WTC11 (cell line): Measurements from ENCODE around the gene HYOU1. TPM values are rescaled to one million over a fixed set of nuclear protein-coding genes. Genes with fewer than 3 reads are reported as not detected.

Source experiments
- ATAC-seq: fragments of 200-7000 bp; cut with Tn5 transposase; 2 replicates; pipeline ENCODE4 v1.10.0; 2021; ENCODE audit warnings: mild to moderate bottlenecking, moderate library complexity
- CTCF ChIA-PET: fragments of 300-600 bp; sonication (Branson Sonifier 250); formaldehyde crosslinking; loops from one replicate; lab custom pipeline; 2021; ENCODE audit warnings: antibody characterized with exemption; lab: Charles Lee
- POLR2A ChIA-PET: fragments of 350-600 bp; sonication (Branson Sonifier 250); formaldehyde crosslinking; loops from one replicate; lab custom pipeline; 2021; ENCODE audit warnings: antibody characterized with exemption; lab: Charles Lee
- DNase-seq: peaks from one replicate; pipeline ENCODE4 v3.0.0; 2021; ENCODE audit warnings: low spot score
- H3K27ac Mint-ChIP-seq: 2 replicates; pipeline ENCODE4 v1.8.0; 2021; ENCODE audit warnings: mixed read lengths
- H3K27me3 Mint-ChIP-seq: 2 replicates; pipeline ENCODE4 v1.8.0; 2021; ENCODE audit warnings: low read depth, mild to moderate bottlenecking, moderate library complexity, mixed read lengths
- H3K36me3 Mint-ChIP-seq: 2 replicates; pipeline ENCODE4 v1.8.0; 2021; ENCODE audit warnings: mixed read lengths
- H3K4me1 Mint-ChIP-seq: 2 replicates; pipeline ENCODE4 v1.8.0; 2022; ENCODE audit warnings: mixed read lengths
- H3K4me3 Mint-ChIP-seq: 2 replicates; pipeline ENCODE4 v1.8.0; 2021; ENCODE audit warnings: mild to moderate bottlenecking, moderate library complexity, mixed read lengths
- H3K9me3 Mint-ChIP-seq: 2 replicates; pipeline ENCODE4 v1.8.0; 2021; ENCODE audit warnings: mixed read lengths
- ATF1 ChIP-seq: sonication (generic); formaldehyde crosslinking; IDR thresholded peaks from 2 replicates; pipeline ENCODE4 v1.8.1; 2023; ENCODE audit warnings: mild to moderate bottlenecking, moderate library complexity, missing genetic modification reagents
- ATF6 ChIP-seq: sonication (generic); formaldehyde crosslinking; IDR thresholded peaks from 2 replicates; pipeline ENCODE4 v1.8.1; 2023; ENCODE audit warnings: mild to moderate bottlenecking, missing genetic modification reagents
- CBFB ChIP-seq: sonication (generic); formaldehyde crosslinking; IDR thresholded peaks from 2 replicates; pipeline ENCODE4 v1.8.1; 2022; ENCODE audit warnings: mild to moderate bottlenecking, low read depth, missing genetic modification reagents
- ESRRA ChIP-seq: sonication (generic); formaldehyde crosslinking; IDR thresholded peaks from 2 replicates; pipeline ENCODE4 v1.8.1; 2022; ENCODE audit warnings: mild to moderate bottlenecking, missing genetic modification reagents, borderline replicate concordance
- FOXJ3 ChIP-seq: sonication (generic); formaldehyde crosslinking; IDR thresholded peaks from 2 replicates; pipeline ENCODE4 v1.9.0; 2021; ENCODE audit warnings: missing genetic modification reagents, mild to moderate bottlenecking, borderline replicate concordance
- FOXP1 ChIP-seq: sonication (generic); formaldehyde crosslinking; IDR thresholded peaks from 2 replicates; pipeline ENCODE4 v1.8.0; 2022; ENCODE audit warnings: missing genetic modification reagents, mild to moderate bottlenecking, moderate library complexity, borderline replicate concordance
- HMGA2 ChIP-seq: fragments of 250-450 bp; sonication (Bioruptor Pico); IDR thresholded peaks from 2 replicates; pipeline ENCODE4 v1.4.0; 2021; ENCODE audit warnings: mild to moderate bottlenecking, moderate library complexity
- HMGXB4 ChIP-seq: sonication (generic); formaldehyde crosslinking; IDR thresholded peaks from 2 replicates; pipeline ENCODE4 v1.8.1; 2023; ENCODE audit warnings: mild to moderate bottlenecking, moderate library complexity, missing genetic modification reagents
- JUN ChIP-seq: sonication (generic); formaldehyde crosslinking; IDR thresholded peaks from 2 replicates; pipeline ENCODE4 v1.8.0; 2023; ENCODE audit warnings: mild to moderate bottlenecking, missing genetic modification reagents
- KAT7 ChIP-seq: sonication (generic); formaldehyde crosslinking; IDR thresholded peaks from 2 replicates; pipeline ENCODE4 v1.8.1; 2023; ENCODE audit warnings: missing genetic modification reagents, mild to moderate bottlenecking, borderline replicate concordance
- NR3C1 ChIP-seq: sonication (generic); formaldehyde crosslinking; conservative IDR thresholded peaks from 2 replicates; pipeline ENCODE4 v1.8.1; 2023; ENCODE audit warnings: low read depth, mild to moderate bottlenecking, missing genetic modification reagents
- PRRX2 ChIP-seq: fragments of 250-450 bp; sonication (Bioruptor Pico); IDR thresholded peaks from 2 replicates; pipeline ENCODE4 v1.8.0; 2021; ENCODE audit warnings: mild to moderate bottlenecking
- RORB ChIP-seq: fragments of 250-450 bp; sonication (Bioruptor Pico); IDR thresholded peaks from 2 replicates; pipeline ENCODE4 v1.9.0; 2021; ENCODE audit warnings: mild to moderate bottlenecking
- TEAD1 ChIP-seq: sonication (generic); formaldehyde crosslinking; IDR thresholded peaks from 2 replicates; pipeline ENCODE4 v1.8.0; 2022; ENCODE audit warnings: mild to moderate bottlenecking, missing genetic modification reagents
- ZMAT4 ChIP-seq: fragments of 250-450 bp; sonication (Bioruptor Pico); IDR thresholded peaks from 2 replicates; pipeline ENCODE4 v1.9.0; 2021; ENCODE audit warnings: mild to moderate bottlenecking
- ZNF121 ChIP-seq: sonication (generic); formaldehyde crosslinking; IDR thresholded peaks from 2 replicates; pipeline ENCODE4 v1.8.0; 2023; ENCODE audit warnings: missing genetic modification reagents
- total RNA-seq: library from RNA; stranded (reverse); gene quantifications from 3 replicates; pipeline ENCODE4 v1.2.3, GENCODE V29; 2021
- TF ChIP-seq, protein P1 (sequence below): fragments of 250-450 bp; sonication (Bioruptor Pico); IDR thresholded peaks from 2 replicates; pipeline ENCODE4 v1.9.0; 2021; ENCODE audit warnings: moderate library complexity, mild to moderate bottlenecking, inconsistent platforms, borderline replicate concordance
- TF ChIP-seq, protein P2 (sequence below): sonication (generic); formaldehyde crosslinking; IDR thresholded peaks from 2 replicates; pipeline ENCODE4 v1.8.1; 2023; ENCODE audit warnings: mild to moderate bottlenecking, missing genetic modification reagents, moderate library complexity
- TF ChIP-seq, protein P3 (sequence below): sonication (generic); formaldehyde crosslinking; IDR thresholded peaks from 2 replicates; pipeline ENCODE4 v1.8.1; 2022; ENCODE audit warnings: missing genetic modification reagents, borderline replicate concordance
- TF ChIP-seq, protein P4 (sequence below): sonication (generic); formaldehyde crosslinking; IDR thresholded peaks from 2 replicates; pipeline ENCODE4 v1.8.1; 2023; ENCODE audit warnings: mild to moderate bottlenecking, missing genetic modification reagents, moderate library complexity
- TF ChIP-seq, protein P5 (sequence below): fragments of 200-600 bp; IDR thresholded peaks from 2 replicates; pipeline ENCODE4 v1.8.0; 2022; ENCODE audit warnings: antibody characterized with exemption
- TF ChIP-seq, protein P6 (sequence below): sonication (generic); formaldehyde crosslinking; conservative IDR thresholded peaks from 2 replicates; pipeline ENCODE4 v1.8.1; 2022; ENCODE audit warnings: mild to moderate bottlenecking, missing genetic modification reagents

Gene HYOU1
- total RNA-seq, 1 experiment from 2014 or later = 276 TPM

- peak overlapping the region; percentile 19; the same call in 1 of the 2 replicates for H3K27ac Mint-ChIP-seq
- TF ChIP-seq KAT7 (CRISPR knock-in tag) = no peak
- no peak for TF ChIP-seq JUN (CRISPR knock-in tag)
- TF ChIP-seq TEAD1 = no peak
- no peak for TF ChIP-seq RORB
- no peak for TF ChIP-seq NR3C1 (CRISPR knock-in tag)
- no peak for TF ChIP-seq CBFB
- no peak for TF ChIP-seq HMGXB4 (CRISPR knock-in tag)
- TF ChIP-seq, protein P1, sequence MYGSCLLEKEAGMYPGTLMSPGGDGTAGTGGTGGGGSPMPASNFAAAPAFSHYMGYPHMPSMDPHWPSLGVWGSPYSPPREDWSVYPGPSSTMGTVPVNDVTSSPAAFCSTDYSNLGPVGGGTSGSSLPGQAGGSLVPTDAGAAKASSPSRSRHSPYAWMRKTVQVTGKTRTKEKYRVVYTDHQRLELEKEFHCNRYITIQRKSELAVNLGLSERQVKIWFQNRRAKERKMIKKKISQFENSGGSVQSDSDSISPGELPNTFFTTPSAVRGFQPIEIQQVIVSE = no peak
- no peak for TF ChIP-seq PRRX2
- TF ChIP-seq, protein P2, sequence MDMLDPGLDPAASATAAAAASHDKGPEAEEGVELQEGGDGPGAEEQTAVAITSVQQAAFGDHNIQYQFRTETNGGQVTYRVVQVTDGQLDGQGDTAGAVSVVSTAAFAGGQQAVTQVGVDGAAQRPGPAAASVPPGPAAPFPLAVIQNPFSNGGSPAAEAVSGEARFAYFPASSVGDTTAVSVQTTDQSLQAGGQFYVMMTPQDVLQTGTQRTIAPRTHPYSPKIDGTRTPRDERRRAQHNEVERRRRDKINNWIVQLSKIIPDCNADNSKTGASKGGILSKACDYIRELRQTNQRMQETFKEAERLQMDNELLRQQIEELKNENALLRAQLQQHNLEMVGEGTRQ (CRISPR knock-in tag) = no peak
- TF ChIP-seq FOXJ3 (CRISPR knock-in tag) = no peak
- TF ChIP-seq, protein P3, sequence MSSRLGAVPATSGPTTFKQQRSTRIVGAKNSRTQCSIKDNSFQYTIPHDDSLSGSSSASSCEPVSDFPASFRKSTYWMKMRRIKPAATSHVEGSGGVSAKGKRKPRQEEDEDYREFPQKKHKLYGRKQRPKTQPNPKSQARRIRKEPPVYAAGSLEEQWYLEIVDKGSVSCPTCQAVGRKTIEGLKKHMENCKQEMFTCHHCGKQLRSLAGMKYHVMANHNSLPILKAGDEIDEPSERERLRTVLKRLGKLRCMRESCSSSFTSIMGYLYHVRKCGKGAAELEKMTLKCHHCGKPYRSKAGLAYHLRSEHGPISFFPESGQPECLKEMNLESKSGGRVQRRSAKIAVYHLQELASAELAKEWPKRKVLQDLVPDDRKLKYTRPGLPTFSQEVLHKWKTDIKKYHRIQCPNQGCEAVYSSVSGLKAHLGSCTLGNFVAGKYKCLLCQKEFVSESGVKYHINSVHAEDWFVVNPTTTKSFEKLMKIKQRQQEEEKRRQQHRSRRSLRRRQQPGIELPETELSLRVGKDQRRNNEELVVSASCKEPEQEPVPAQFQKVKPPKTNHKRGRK (CRISPR knock-in tag) = no peak
- TF ChIP-seq, protein P4, sequence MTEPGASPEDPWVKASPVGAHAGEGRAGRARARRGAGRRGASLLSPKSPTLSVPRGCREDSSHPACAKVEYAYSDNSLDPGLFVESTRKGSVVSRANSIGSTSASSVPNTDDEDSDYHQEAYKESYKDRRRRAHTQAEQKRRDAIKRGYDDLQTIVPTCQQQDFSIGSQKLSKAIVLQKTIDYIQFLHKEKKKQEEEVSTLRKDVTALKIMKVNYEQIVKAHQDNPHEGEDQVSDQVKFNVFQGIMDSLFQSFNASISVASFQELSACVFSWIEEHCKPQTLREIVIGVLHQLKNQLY = no peak
- TF ChIP-seq, protein P5, sequence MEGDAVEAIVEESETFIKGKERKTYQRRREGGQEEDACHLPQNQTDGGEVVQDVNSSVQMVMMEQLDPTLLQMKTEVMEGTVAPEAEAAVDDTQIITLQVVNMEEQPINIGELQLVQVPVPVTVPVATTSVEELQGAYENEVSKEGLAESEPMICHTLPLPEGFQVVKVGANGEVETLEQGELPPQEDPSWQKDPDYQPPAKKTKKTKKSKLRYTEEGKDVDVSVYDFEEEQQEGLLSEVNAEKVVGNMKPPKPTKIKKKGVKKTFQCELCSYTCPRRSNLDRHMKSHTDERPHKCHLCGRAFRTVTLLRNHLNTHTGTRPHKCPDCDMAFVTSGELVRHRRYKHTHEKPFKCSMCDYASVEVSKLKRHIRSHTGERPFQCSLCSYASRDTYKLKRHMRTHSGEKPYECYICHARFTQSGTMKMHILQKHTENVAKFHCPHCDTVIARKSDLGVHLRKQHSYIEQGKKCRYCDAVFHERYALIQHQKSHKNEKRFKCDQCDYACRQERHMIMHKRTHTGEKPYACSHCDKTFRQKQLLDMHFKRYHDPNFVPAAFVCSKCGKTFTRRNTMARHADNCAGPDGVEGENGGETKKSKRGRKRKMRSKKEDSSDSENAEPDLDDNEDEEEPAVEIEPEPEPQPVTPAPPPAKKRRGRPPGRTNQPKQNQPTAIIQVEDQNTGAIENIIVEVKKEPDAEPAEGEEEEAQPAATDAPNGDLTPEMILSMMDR = no peak
- TF ChIP-seq FOXP1 = no peak
- TF ChIP-seq, all 79 proteins: peak for 0
- Mint-ChIP-seq H3K27me3 (no peaks in the 10 kb centered on the region), H3K36me3 (peaks cover 47% of the 10 kb centered on the region), H3K9me3 (no peaks in the 10 kb centered on the region), H3K4me1 (no peaks in the 10 kb centered on the region), H3K4me3 (no peak overlapping the region)
- ChIA-PET CTCF (no interaction called here), POLR2A (no interaction called here)
- ATAC-seq = no peak
- no peak for DNase-seq
Observed at GRCh38 chr11:119006656-119007055, 50.3 kb downstream of the HYOU1 start.

DNA sequence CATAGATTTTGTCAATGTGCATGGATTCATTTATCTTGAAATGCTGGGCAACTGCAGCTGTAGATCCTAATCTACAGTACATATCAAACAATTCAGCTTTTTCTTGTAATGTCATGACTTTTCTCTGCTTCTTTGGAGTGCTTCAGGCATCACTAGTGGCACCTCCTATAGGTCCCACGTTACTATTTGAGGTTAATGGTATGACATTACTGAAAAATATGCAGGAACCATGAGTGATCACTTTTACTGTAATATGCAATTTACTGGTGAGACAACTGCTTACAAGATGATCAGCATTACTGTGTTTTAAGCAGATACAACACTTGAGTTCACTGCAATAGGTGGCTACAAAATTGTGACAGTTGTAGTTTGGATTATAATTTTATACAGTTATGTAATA, 56.1 kb downstream of the HYOU1 start:
- no peak for DNase-seq
- no peaks in the 10 kb centered on the region for H3K27me3 Mint-ChIP-seq
- ChIA-PET POLR2A (no interaction called here), CTCF (no interaction called here)
- H3K4me1 Mint-ChIP-seq = peaks cover 26% of the 10 kb centered on the region
- H3K36me3 Mint-ChIP-seq = peaks cover 42% of the 10 kb centered on the region
- H3K27ac Mint-ChIP-seq = peak overlapping the region; percentile 12; the same call in 1 of the 2 replicates
- H3K9me3 Mint-ChIP-seq = no peaks in the 10 kb centered on the region
- H3K4me3 Mint-ChIP-seq = no peak overlapping the region
- ATAC-seq = no peak
- TF ChIP-seq, protein P6, sequence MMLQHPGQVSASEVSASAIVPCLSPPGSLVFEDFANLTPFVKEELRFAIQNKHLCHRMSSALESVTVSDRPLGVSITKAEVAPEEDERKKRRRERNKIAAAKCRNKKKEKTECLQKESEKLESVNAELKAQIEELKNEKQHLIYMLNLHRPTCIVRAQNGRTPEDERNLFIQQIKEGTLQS (CRISPR knock-in tag) = no peak
- TF ChIP-seq ZNF121 (CRISPR knock-in tag) (no peak), ATF1 (CRISPR knock-in tag) (no peak), ESRRA (CRISPR knock-in tag) (no peak), HMGA2 (CRISPR knock-in tag) (no peak), CBFB (no peak), TEAD1 (no peak), ZMAT4 (CRISPR knock-in tag) (no peak), ATF6 (no peak)
- TF ChIP-seq, protein P3 (CRISPR knock-in tag) = no peak
- TF ChIP-seq, protein P4 = no peak
